Endothelial cell of umbilical vein (primary cell): Measurements from ENCODE around the gene VAC14. TPM values are rescaled to one million over a fixed set of nuclear protein-coding genes. Genes with fewer than 3 reads are reported as not detected.

Experiments
- BruUV-seq: library from RNA; stranded (reverse); fragments of 400-500 nt; replicated peaks from 2 replicates; lab custom pipeline; 2021; lab: Mats Ljungman, UMichigan
- CTCF ChIA-PET: fragments of 300-600, 350-600 bp; sonication (Branson Sonifier 250); formaldehyde crosslinking; loops from one replicate; lab custom pipeline; 2021; ENCODE audit warnings: antibody characterized with exemption, inconsistent platforms; lab: Charles Lee
- POLR2A ChIA-PET: fragments of 300-600, 350-600 bp; sonication (Branson Sonifier 250); formaldehyde crosslinking; loops from one replicate; lab custom pipeline; 2021; ENCODE audit warnings: antibody characterized with exemption, inconsistent platforms; lab: Charles Lee
- DNase-seq: peaks from one replicate; pipeline ENCODE4 v3.0.0-alpha.2; 2011; ENCODE audit warnings: low read depth, low spot score
- FAIRE-seq: peaks from 2 replicates; lab custom pipeline; 2011; peaks lifted over from hg19 to GRCh38; lab: Jason Lieb, UNC
- H2AFZ ChIP-seq: 2 replicates; pipeline ENCODE4 v1.6.0; 2012; ENCODE audit warnings: low read depth, low read length, control low read depth, inconsistent platforms
- H3K27ac ChIP-seq: 2 replicates; pipeline ENCODE4 v1.5.1; 2011; ENCODE audit warnings: low read depth, mild to moderate bottlenecking, control low read depth, low read length, moderate library complexity; ENCODE audit not compliant: insufficient read depth
- H3K27me3 ChIP-seq, 2 experiments: 2 replicates each; pipeline versions ENCODE4 v1.6.0 to v1.6.1; 2011; ENCODE audit warnings: low read length in 2 of 2, mixed read lengths in 1 of 2; ENCODE audit not compliant: control insufficient read depth in 2 of 2, insufficient read depth in 2 of 2
- H3K36me3 ChIP-seq, 2 experiments: 2 replicates in 1 of 2; 3 replicates in 1 of 2; pipeline ENCODE4 v1.5.1; 2011; ENCODE audit warnings: low read length in 2 of 2, mild to moderate bottlenecking in 1 of 2, moderate library complexity in 1 of 2; ENCODE audit not compliant: control insufficient read depth in 2 of 2, insufficient read depth in 2 of 2; ENCODE audit errors: extremely low read depth in 1 of 2
- H3K4me1 ChIP-seq: 3 replicates; pipeline ENCODE4 v1.5.1; 2011; ENCODE audit warnings: mild to moderate bottlenecking, low read length; ENCODE audit not compliant: control insufficient read depth, insufficient read depth; ENCODE audit errors: extremely low read depth
- H3K4me2 ChIP-seq: 2 replicates; pipeline ENCODE4 v1.6.1; 2011; ENCODE audit warnings: low read length, control low read depth, mixed read lengths; ENCODE audit not compliant: insufficient read depth
- H3K4me3 ChIP-seq, 3 experiments: fragments of 200-600 bp in 1 of 3; sonication (generic), shearing (Covaris generic) in 1 of 3; replicated peaks in 1 of 3; 2 replicates each; pipeline ENCODE4 v1.5.1; 2011 to 2016; ENCODE audit warnings: control low read depth in 3 of 3, low read length in 3 of 3, mild to moderate bottlenecking in 2 of 3, inconsistent platforms in 1 of 3, low read depth in 1 of 3, moderate library complexity in 1 of 3; ENCODE audit not compliant: insufficient read depth in 1 of 3
- H3K79me2 ChIP-seq: 2 replicates; pipeline ENCODE4 v1.6.0; 2012; ENCODE audit warnings: low read length, inconsistent platforms; ENCODE audit not compliant: control insufficient read depth, insufficient read depth
- H3K9ac ChIP-seq: replicated peaks from 2 replicates; pipeline ENCODE3; 2011; ENCODE audit warnings: low read length, control low read depth; ENCODE audit not compliant: insufficient read depth; ENCODE audit errors: extremely low read depth
- H3K9me1 ChIP-seq: replicated peaks from 3 replicates; pipeline ENCODE4 v1.6.0; 2011; ENCODE audit warnings: mild to moderate bottlenecking, low read length; ENCODE audit not compliant: control insufficient read depth, insufficient read depth; ENCODE audit errors: extremely low read depth
- H3K9me3 ChIP-seq: replicated peaks from 2 replicates; pipeline ENCODE4 v1.5.1; 2012; ENCODE audit warnings: low read length, inconsistent platforms; ENCODE audit not compliant: control insufficient read depth, insufficient read depth
- H4K20me1 ChIP-seq: replicated peaks from 2 replicates; pipeline ENCODE3; 2011; ENCODE audit warnings: mild to moderate bottlenecking, low read length; ENCODE audit not compliant: control insufficient read depth, insufficient read depth; ENCODE audit errors: extremely low read depth
- EZH2 ChIP-seq: IDR thresholded peaks from 2 replicates; pipeline ENCODE4 v1.6.1; 2012; ENCODE audit warnings: borderline replicate concordance, low read depth, mild to moderate bottlenecking, moderate library complexity, low read length, inconsistent platforms; ENCODE audit not compliant: severe bottlenecking
- FOS ChIP-seq: IDR thresholded peaks from 2 replicates; pipeline ENCODE4 v1.6.1; 2011; ENCODE audit warnings: mild to moderate bottlenecking, low read length, moderate library complexity, borderline replicate concordance; ENCODE audit not compliant: insufficient read depth
- GATA2 ChIP-seq: IDR thresholded peaks from 2 replicates; pipeline ENCODE4 v1.7.0; 2011; ENCODE audit warnings: low read depth, mild to moderate bottlenecking, moderate library complexity, mixed read lengths, low read length; ENCODE audit not compliant: insufficient read length, insufficient read depth
- JUN ChIP-seq: IDR thresholded peaks from 2 replicates; pipeline ENCODE4 v1.6.1; 2011; ENCODE audit warnings: borderline replicate concordance, low read depth; ENCODE audit not compliant: insufficient read length, insufficient read depth
- MAX ChIP-seq: IDR thresholded peaks from 2 replicates; pipeline ENCODE4 v1.6.1; 2011; ENCODE audit not compliant: insufficient read depth, insufficient read length
- MYC ChIP-seq: IDR thresholded peaks from one replicate; pipeline ENCODE4 v1.6.1; 2011; ENCODE audit warnings: mild to moderate bottlenecking, low read depth, low read length
- POLR2A ChIP-seq: IDR thresholded peaks from 2 replicates; pipeline ENCODE4 v1.6.1; 2012; ENCODE audit warnings: low read depth, mild to moderate bottlenecking, control low read depth, low read length
- POLR2AphosphoS5 ChIP-seq: IDR thresholded peaks from 2 replicates; pipeline ENCODE4 v1.6.1; 2012; ENCODE audit warnings: low read depth, mild to moderate bottlenecking, control low read depth, low read length, moderate library complexity; ENCODE audit not compliant: insufficient read depth
- dilution Hi-C: fragments of 300-500 bp; cut with MboI; formaldehyde crosslinking; loops from one replicate; pipeline ENCODE4 v1.15.0; 2019; ENCODE audit warnings: low sequenced_read_pairs; ENCODE audit not compliant: extremely low pct_ligation_motif_present
- intact Hi-C: fragments of 100-400 bp; cut with micrococcal nuclease; formaldehyde crosslinking; loops from one replicate; pipeline ENCODE4 v1.10.0; 2022
- polyA plus RNA-seq, 4 experiments: library from polyadenylated mRNA; depleted of rRNA in 3 of 4; stranded (reverse) in 3 of 4; unstranded in 1 of 4; fragments of >200 nt; gene quantifications; 2 replicates each; pipeline versions ENCODE4 v1.2.1 to v1.2.3, GENCODE V29; 2011 to 2012; ENCODE audit warnings: missing spikeins in 1 of 4
- total RNA-seq: library from RNA; stranded (reverse); gene quantifications from 2 replicates; pipeline ENCODE4 v1.2.3, GENCODE V29; 2021
- TF ChIP-seq, protein P1 (sequence below), 2 donors: IDR thresholded peaks; 1 replicate in 1 of 2; 2 replicates in 1 of 2; pipeline ENCODE4 v1.5.1; 2011; ENCODE audit warnings: low read length in 2 of 2, mild to moderate bottlenecking in 2 of 2, moderate library complexity in 2 of 2, control low read depth in 1 of 2, inconsistent platforms in 1 of 2, low read depth in 1 of 2; ENCODE audit not compliant: insufficient read depth in 1 of 2; ENCODE audit errors: extremely low read depth in 1 of 2

The VAC14 gene
- total and polyA plus RNA-seq, 2 donors (not counting 3 experiments of a cell fraction or from before 2014, with no cell fraction given): 37.6 to 57.9 TPM

- no peak overlapping the region for H2AFZ ChIP-seq
- H3K27ac ChIP-seq: no peak overlapping the region
- DNase-seq (no peak), FAIRE-seq (no peak)
- H4K20me1 ChIP-seq: no peaks in the 10 kb centered on the region
- no peaks in the 10 kb centered on the region for H3K9me1 ChIP-seq
- no peaks in the 10 kb centered on the region for H3K27me3 ChIP-seq
- H3K79me2 ChIP-seq: no peaks in the 10 kb centered on the region
- H3K36me3 ChIP-seq: peaks cover 0 to 13% of the 10 kb centered on the region in 2 experiments
- no peak overlapping the region for H3K4me3 ChIP-seq
- dilution Hi-C loops: no loop called here
- ChIA-PET CTCF (interaction anchor here (0.8 to 1.7 kb wide), 3 partner anchors 10 to 13 kb away, joined by 5 to 8 read pairs (median 5); no protein-coding TSS in a partner anchor), POLR2A (no interaction called here)
- no peak overlapping the region for H3K4me2 ChIP-seq
- intact Hi-C loops: no loop called here
- no peaks in the 10 kb centered on the region for H3K4me1 ChIP-seq
- BruUV-seq: no TSS peak
- no peaks in the 10 kb centered on the region for H3K9me3 ChIP-seq
- no peak overlapping the region for H3K9ac ChIP-seq
- TF ChIP-seq MAX: no peak
- no peak for TF ChIP-seq JUN
Measured at GRCh38 chr16:70725912-70726828, 74.8 kb downstream of the VAC14 start.

DNA sequence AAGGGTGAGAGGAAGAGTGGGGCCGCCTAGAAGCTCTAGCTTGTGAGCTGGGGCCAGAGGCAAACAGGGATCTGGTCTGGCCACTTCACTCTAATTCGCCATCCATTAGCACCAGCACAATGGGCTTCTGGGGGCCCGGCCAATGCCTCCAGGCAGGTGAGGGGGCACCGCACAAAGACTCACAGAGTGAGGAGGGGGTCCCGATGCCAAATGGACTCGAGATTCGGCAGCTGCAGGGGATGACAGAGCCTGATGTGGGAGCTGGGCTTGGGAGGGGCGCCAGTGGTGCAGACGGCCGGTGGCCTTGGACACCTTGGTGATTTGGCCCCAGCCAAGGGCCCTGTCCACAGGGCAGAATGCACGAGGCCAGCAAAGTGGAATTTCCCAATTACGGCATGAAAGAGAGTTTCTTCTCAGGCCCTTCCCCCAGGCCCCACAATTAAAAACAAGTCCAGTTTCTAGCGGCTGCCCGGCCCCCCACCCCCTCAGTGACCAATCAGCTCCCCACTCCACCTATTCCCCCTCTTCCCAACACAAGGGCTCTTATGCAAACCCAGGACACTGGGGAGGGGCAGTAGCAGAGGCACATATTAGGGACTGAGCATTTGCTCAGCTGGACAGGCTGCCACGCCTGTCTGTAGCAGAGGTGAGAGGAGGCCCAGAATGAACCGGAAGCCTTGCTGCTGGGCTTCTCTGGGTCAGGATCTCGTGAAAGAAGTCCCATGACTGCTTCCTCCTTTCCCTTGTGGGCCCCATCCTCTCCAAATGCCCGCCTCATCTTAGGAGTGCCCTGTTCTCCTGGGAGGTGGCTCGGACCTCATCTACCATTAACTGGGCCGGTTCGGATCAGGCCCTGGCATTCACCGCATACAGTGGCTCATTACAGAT lies 75.7 kb downstream of the VAC14 start:
- CTCF ChIA-PET: interaction anchor here (0.9 to 1.7 kb wide), 2 partner anchors 10 to 13 kb away, joined by 3 to 8 read pairs; no protein-coding TSS in a partner anchor
- no TSS peak for BruUV-seq
- Histone ChIP-seq H3K9me3 (no peaks in the 10 kb centered on the region), H2AFZ (no peak overlapping the region), H3K9ac (no peak overlapping the region), H4K20me1 (no peaks in the 10 kb centered on the region), H3K36me3 (peaks cover 0 to 10% of the 10 kb centered on the region in 2 experiments), H3K4me3 (no peak overlapping the region), H3K27me3 (no peaks in the 10 kb centered on the region), H3K4me1 (no peaks in the 10 kb centered on the region), H3K79me2 (no peaks in the 10 kb centered on the region), H3K4me2 (no peak overlapping the region), H3K27ac (no peak overlapping the region), H3K9me1 (no peaks in the 10 kb centered on the region)
- dilution Hi-C loops: no loop called here
- POLR2A ChIA-PET: no interaction called here
- intact Hi-C loops: no loop called here
- FAIRE-seq (no peak), DNase-seq (no peak)
- TF ChIP-seq JUN: no peak
- no peak for TF ChIP-seq EZH2
- no peak for TF ChIP-seq POLR2A
- TF ChIP-seq GATA2: no peak
- no peak for TF ChIP-seq MAX
- no peak for TF ChIP-seq MYC
- no peak for TF ChIP-seq POLR2AphosphoS5
- TF ChIP-seq FOS: no peak
- TF ChIP-seq, protein P1, sequence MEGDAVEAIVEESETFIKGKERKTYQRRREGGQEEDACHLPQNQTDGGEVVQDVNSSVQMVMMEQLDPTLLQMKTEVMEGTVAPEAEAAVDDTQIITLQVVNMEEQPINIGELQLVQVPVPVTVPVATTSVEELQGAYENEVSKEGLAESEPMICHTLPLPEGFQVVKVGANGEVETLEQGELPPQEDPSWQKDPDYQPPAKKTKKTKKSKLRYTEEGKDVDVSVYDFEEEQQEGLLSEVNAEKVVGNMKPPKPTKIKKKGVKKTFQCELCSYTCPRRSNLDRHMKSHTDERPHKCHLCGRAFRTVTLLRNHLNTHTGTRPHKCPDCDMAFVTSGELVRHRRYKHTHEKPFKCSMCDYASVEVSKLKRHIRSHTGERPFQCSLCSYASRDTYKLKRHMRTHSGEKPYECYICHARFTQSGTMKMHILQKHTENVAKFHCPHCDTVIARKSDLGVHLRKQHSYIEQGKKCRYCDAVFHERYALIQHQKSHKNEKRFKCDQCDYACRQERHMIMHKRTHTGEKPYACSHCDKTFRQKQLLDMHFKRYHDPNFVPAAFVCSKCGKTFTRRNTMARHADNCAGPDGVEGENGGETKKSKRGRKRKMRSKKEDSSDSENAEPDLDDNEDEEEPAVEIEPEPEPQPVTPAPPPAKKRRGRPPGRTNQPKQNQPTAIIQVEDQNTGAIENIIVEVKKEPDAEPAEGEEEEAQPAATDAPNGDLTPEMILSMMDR (IDR thresholded peaks at IDR 0.05; ENCODE audit: extremely low read depth in 1 of 2, insufficient read depth in 1 of 2, low read depth in 1 of 2, low read length in 2 of 2): no peak
